Measurements from ENCODE around the gene WDR33.

DNA sequence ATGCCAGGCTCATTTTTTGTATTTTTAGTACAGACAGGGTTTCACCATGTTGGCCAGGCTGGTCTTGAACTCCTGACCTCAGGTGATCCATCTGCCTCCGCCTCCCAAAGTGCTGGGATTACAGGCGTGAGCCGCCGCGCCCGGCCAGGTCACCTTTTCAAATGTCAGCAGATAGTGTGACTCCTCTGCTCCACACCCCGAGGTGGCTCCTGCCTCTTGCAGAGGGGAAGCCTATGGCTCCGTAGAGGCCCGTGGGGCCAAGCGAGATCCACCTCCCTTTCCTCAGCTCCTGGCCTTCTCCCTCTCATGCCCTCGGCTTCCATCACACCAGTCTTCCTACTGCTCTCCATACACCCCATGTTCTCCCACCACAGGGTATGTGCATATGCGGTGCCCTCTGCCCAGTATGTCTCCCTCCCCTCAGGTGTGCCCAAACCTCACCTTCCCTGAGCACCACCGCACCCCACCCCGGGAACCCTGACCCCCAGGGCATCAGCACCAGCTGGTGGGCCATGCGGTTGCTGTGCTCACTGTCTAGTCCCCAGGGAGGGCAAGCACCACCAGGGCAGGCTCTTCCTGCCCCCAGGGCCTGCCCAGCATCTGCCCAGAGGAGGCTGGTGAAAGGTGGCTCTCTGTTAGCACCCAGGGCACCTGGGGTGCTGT lies 154.3 kb downstream of the WDR33 start:
- no peak for TF ChIP-seq EZH2 (IDR thresholded peaks at IDR 0.05; ENCODE audit: insufficient read depth, poor library complexity, severe bottlenecking)
- no peak for TF ChIP-seq EZH2phosphoT487 (IDR thresholded peaks at IDR 0.05; ENCODE audit: insufficient read depth, low read depth)

All from GM23248 (cell line).